Neuronal stem cell (in vitro differentiated cells): ENCODE results near the gene UNC13B.

Source experiments
- DNase-seq: peaks from one replicate; pipeline ENCODE4 v3.0.0-alpha.2; 2013; ENCODE audit warnings: low spot score
- H2AFZ ChIP-seq: one replicate; pipeline ENCODE4 v1.6.1; 2013; ENCODE audit warnings: mild to moderate bottlenecking, low read length, inconsistent platforms
- H2AK5ac ChIP-seq: 2 replicates; pipeline ENCODE4 v1.6.1; 2013; ENCODE audit warnings: low read depth, mild to moderate bottlenecking, inconsistent platforms, low read length, moderate library complexity, mixed read lengths
- H2BK120ac ChIP-seq: 2 replicates; pipeline ENCODE4 v1.6.1; 2013; ENCODE audit warnings: low read depth, mild to moderate bottlenecking, inconsistent platforms, low read length, moderate library complexity, mixed read lengths
- H2BK12ac ChIP-seq: one replicate; pipeline ENCODE4 v1.6.1; 2013; ENCODE audit warnings: low read length, inconsistent platforms
- H2BK15ac ChIP-seq: 2 replicates; pipeline ENCODE4 v1.6.1; 2013; ENCODE audit warnings: mild to moderate bottlenecking, low read length, inconsistent platforms, mixed read lengths
- H2BK5ac ChIP-seq: one replicate; pipeline ENCODE4 v1.6.1; 2013; ENCODE audit warnings: inconsistent platforms, mild to moderate bottlenecking, low read length, moderate library complexity
- H3K14ac ChIP-seq: one replicate; pipeline ENCODE4 v1.6.1; 2013; ENCODE audit warnings: low read length, inconsistent platforms
- H3K18ac ChIP-seq: 2 replicates; pipeline ENCODE4 v1.6.1; 2013; ENCODE audit warnings: low read length, inconsistent platforms
- H3K23ac ChIP-seq: 2 replicates; pipeline ENCODE4 v1.6.1; 2013; ENCODE audit warnings: low read depth, mild to moderate bottlenecking, mixed read lengths, low read length, inconsistent platforms; ENCODE audit not compliant: poor library complexity
- H3K27ac ChIP-seq: replicated peaks from 3 replicates; pipeline ENCODE4 v1.5.1; 2013; ENCODE audit warnings: low read length, inconsistent platforms
- H3K27me3 ChIP-seq, 3 experiments: 2 replicates each; pipeline ENCODE4 v1.6.1; 2013; ENCODE audit warnings: low read length in 3 of 3, mild to moderate bottlenecking in 2 of 3, inconsistent platforms in 1 of 3, low read depth in 1 of 3, mixed read lengths in 1 of 3, moderate library complexity in 1 of 3; ENCODE audit not compliant: control insufficient read depth in 3 of 3, insufficient read depth in 3 of 3
- H3K36me3 ChIP-seq, 2 donors: replicated peaks in 1 of 2; 2 replicates each; pipeline ENCODE4 v1.6.1; 2013; ENCODE audit warnings: low read length in 2 of 2; ENCODE audit not compliant: control insufficient read depth in 2 of 2, insufficient read depth in 2 of 2
- H3K4ac ChIP-seq: 2 replicates; pipeline ENCODE4 v1.6.1; 2013; ENCODE audit warnings: inconsistent platforms, mild to moderate bottlenecking, low read length, moderate library complexity
- H3K4me1 ChIP-seq, 2 donors: 1 replicate in 1 of 2; 2 replicates in 1 of 2; pipeline ENCODE4 v1.6.1; 2013; ENCODE audit warnings: low read length in 2 of 2, low read depth in 1 of 2; ENCODE audit not compliant: control insufficient read depth in 2 of 2, insufficient read depth in 1 of 2
- H3K4me2 ChIP-seq: one replicate; pipeline ENCODE4 v1.6.1; 2013; ENCODE audit warnings: mild to moderate bottlenecking, low read length, inconsistent platforms; ENCODE audit not compliant: insufficient read depth, poor library complexity, severe bottlenecking
- H3K4me3 ChIP-seq, 2 donors: 2 replicates each; pipeline ENCODE4 v1.5.1; 2013; ENCODE audit warnings: low read length in 2 of 2, mild to moderate bottlenecking in 2 of 2, inconsistent platforms in 1 of 2, moderate library complexity in 1 of 2
- H3K79me1 ChIP-seq: one replicate; pipeline ENCODE4 v1.6.1; 2013; ENCODE audit warnings: low read depth, mild to moderate bottlenecking, inconsistent platforms, low read length, moderate library complexity
- H3K9ac ChIP-seq: one replicate; pipeline ENCODE4 v1.6.1; 2013; ENCODE audit warnings: mild to moderate bottlenecking, low read depth, low read length, inconsistent platforms; ENCODE audit not compliant: poor library complexity
- H3K9me3 ChIP-seq, 2 donors: replicated peaks in 1 of 2; 2 replicates each; pipeline versions ENCODE3 to v1.6.1; 2013; ENCODE audit warnings: low read length in 2 of 2, mild to moderate bottlenecking in 2 of 2, inconsistent platforms in 1 of 2, low read depth in 1 of 2, mixed read lengths in 1 of 2, moderate library complexity in 1 of 2; ENCODE audit not compliant: control insufficient read depth in 2 of 2, insufficient read depth in 1 of 2
- H4K8ac ChIP-seq: one replicate; pipeline ENCODE4 v1.6.1; 2013; ENCODE audit warnings: low read depth, mild to moderate bottlenecking, inconsistent platforms, low read length, moderate library complexity
- H4K91ac ChIP-seq: one replicate; pipeline ENCODE4 v1.6.1; 2013; ENCODE audit warnings: low read length, low read depth, mild to moderate bottlenecking, inconsistent platforms; ENCODE audit not compliant: poor library complexity
- WGBS, 2 donors: extraction: QIAGEN DNeasy Blood & Tissue Kit; methylation state at CpG; one replicate each; pipeline ENCODE4 v1.1.7; 2013; ENCODE audit warnings: missing lambda C conversion rate in 2 of 2, mixed read lengths in 1 of 2; ENCODE audit not compliant: insufficient read length in 2 of 2, insufficient replicate concordance in 1 of 2; ENCODE audit errors: extremely low coverage in 2 of 2; 5-methylcytosine and 5-hydroxymethylcytosine counted together

The UNC13B gene

DNA sequence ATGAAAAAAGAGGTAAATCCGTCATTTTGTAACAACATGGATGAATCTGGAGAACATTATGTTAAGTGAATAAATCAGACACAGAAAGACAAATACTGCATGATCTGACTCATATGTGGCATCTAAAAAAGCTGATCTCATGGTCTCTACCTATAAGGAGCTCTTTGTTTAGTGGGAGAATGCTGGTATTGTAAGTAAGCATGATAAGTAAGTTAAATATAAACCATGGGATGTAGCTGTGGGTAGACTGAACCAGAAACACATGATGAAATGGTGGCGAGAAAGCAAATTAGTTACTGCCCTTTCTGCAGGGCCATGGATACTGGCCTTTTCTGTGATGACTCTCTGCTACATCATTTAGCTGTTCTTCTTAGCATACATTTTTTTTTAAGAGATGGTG is 261.7 kb downstream of the UNC13B start:
- no peak overlapping the region for H3K14ac ChIP-seq
- no peak overlapping the region for H3K4ac ChIP-seq
- H3K27ac ChIP-seq, result no peak overlapping the region
- H2AK5ac ChIP-seq, result no peak overlapping the region
- no peak overlapping the region for H3K18ac ChIP-seq
- H2BK12ac ChIP-seq, result no peak overlapping the region
- H3K23ac ChIP-seq, result no peak overlapping the region
- H3K36me3 ChIP-seq, result no peaks in the 10 kb centered on the region
- no peak overlapping the region for H2BK15ac ChIP-seq
- no peak overlapping the region for H4K91ac ChIP-seq
- H3K9me3 ChIP-seq, result no peaks in the 10 kb centered on the region
- DNase-seq, result no peak
- H3K9ac ChIP-seq, result no peak overlapping the region
- no peak overlapping the region for H3K4me3 ChIP-seq
- H2AFZ ChIP-seq, result no peak overlapping the region
- peaks cover 0 to 16% (median 0%) of the 10 kb centered on the region in 3 experiments for H3K27me3 ChIP-seq
- no peak overlapping the region for H2BK120ac ChIP-seq
- no peak overlapping the region for H3K4me2 ChIP-seq
- WGBS, 2 donors, result no CpG with 5 or more reads among the region's 2 CpGs
- no peak overlapping the region for H4K8ac ChIP-seq
- no peak overlapping the region for H2BK5ac ChIP-seq
- H3K79me1 ChIP-seq, result no peaks in the 10 kb centered on the region
- H3K4me1 ChIP-seq, result no peaks in the 10 kb centered on the region

DNA sequence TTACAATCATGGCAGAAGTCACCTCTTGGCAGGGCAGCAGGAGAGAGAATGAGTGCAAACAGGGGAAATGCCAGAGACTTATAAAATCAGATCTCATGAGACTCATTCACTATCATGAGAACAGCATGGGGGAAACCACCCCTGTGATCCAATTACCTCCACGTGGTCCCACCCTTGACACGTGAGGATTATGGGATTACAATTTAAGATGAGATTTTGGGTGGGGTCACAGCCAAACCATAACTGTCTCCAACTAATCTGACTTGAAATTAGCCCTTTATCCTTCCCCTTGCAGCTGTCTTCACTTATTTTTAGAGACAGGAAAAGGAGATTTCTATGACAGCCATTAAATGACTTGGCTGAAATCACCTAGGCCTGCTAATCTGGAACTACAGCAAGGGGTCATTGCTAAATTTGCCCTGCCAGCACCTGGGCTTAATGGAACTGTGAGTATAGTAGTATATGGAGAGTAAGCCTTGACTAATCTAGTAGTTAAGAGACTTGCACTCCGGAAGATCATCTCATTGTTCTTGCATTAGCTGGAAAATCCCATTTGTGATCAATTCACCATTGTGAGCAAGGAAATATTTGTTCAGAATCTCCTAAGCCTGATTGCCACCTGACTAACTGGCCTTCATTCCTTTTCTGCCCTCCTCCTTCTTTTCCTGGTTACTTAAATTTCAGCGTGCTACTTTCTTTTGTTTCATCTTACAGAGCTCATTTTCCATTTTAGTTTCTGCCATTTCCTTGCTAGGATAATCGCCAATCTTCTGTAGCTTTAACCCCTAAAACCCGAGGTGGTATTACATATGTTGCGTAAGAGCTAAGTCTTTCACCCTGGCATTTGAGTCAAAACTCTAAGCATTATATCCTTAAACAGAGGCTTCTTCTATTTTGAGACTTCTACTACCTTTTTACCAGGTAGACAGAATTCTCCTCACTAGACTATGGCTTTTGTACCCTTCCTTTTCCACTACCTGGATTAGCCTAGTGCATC is 262.8 kb downstream of the UNC13B start:
- Histone ChIP-seq H2BK12ac (no peak overlapping the region), H2BK15ac (no peak overlapping the region), H2BK120ac (no peak overlapping the region), H3K9me3 (no peaks in the 10 kb centered on the region), H3K4ac (no peak overlapping the region), H3K79me1 (no peaks in the 10 kb centered on the region), H4K91ac (no peak overlapping the region), H3K4me3 (no peak overlapping the region), H2AFZ (no peak overlapping the region), H3K14ac (no peak overlapping the region), H3K27me3 (peaks cover 0 to 16% (median 0%) of the 10 kb centered on the region in 3 experiments), H4K8ac (no peak overlapping the region), H2BK5ac (no peak overlapping the region), H3K4me1 (no peaks in the 10 kb centered on the region), H3K36me3 (no peaks in the 10 kb centered on the region), H3K18ac (no peak overlapping the region), H3K9ac (no peak overlapping the region), H2AK5ac (no peak overlapping the region), H3K27ac (no peak overlapping the region), H3K4me2 (no peak overlapping the region), H3K23ac (no peak overlapping the region)
- no CpG with 5 or more reads among the region's 7 CpGs for WGBS, 2 donors
- DNase-seq, result no peak

DNA sequence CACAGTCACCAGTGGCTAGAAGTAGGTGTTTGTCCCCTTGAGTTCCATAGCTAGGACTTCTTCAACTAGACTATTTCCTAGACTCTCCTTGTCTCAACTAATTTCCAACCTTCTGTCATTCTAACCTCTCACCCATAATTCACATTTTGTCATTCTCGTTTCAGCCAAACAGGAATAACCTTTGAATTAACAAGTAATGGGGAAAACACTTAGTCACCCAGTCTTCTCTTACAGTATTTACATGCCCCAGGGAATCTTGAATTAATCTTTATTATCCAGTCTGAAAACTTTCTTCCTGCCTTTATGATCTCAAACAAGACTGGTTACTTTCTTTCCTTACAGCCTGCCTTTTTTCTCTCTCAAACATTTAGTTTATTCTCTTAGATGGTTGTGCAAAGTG is 264.8 kb downstream of the UNC13B start:
- no peaks in the 10 kb centered on the region for H3K36me3 ChIP-seq
- H3K4ac ChIP-seq, result no peak overlapping the region
- no peak overlapping the region for H2AFZ ChIP-seq
- no peaks in the 10 kb centered on the region for H3K9me3 ChIP-seq
- DNase-seq, result no peak
- no peak overlapping the region for H2BK5ac ChIP-seq
- no peaks in the 10 kb centered on the region for H3K4me1 ChIP-seq
- H3K4me2 ChIP-seq, result no peak overlapping the region
- peaks cover 0 to 16% (median 0%) of the 10 kb centered on the region in 3 experiments for H3K27me3 ChIP-seq
- no peak overlapping the region for H3K4me3 ChIP-seq
- no peak overlapping the region for H3K9ac ChIP-seq
- no peak overlapping the region for H3K14ac ChIP-seq
- no CpG with 5 or more reads among the region's 1 CpG for WGBS, 2 donors
- H2BK12ac ChIP-seq, result no peak overlapping the region
- no peak overlapping the region for H2BK15ac ChIP-seq
- no peaks in the 10 kb centered on the region for H3K79me1 ChIP-seq
- H2AK5ac ChIP-seq, result no peak overlapping the region
- no peak overlapping the region for H2BK120ac ChIP-seq
- H3K18ac ChIP-seq, result no peak overlapping the region
- H4K8ac ChIP-seq, result no peak overlapping the region
- no peak overlapping the region for H4K91ac ChIP-seq
- H3K23ac ChIP-seq, result no peak overlapping the region
- H3K27ac ChIP-seq, result no peak overlapping the region

DNA sequence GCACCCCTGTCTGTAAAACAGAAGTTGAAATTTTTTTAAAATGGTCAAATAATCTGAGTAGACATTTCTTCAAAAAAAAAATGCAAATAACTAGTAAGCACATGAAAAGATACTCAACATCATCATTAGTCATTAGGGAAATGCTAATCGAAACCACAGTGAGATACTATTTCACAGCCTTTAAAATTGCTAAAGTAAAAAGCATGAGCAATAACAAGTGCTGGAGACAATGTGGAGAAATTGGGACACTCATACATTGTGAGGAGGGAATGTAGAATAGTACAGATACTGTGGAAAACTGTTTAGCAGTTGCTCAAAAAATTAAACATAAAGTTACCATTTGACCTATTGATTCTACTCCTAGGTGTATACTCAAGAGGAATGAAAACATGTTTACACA is 269.7 kb downstream of the UNC13B start:
- Histone ChIP-seq H3K14ac (no peak overlapping the region), H3K27ac (no peak overlapping the region), H3K36me3 (no peaks in the 10 kb centered on the region), H2BK12ac (no peak overlapping the region), H2AK5ac (no peak overlapping the region), H4K8ac (no peak overlapping the region), H3K9ac (no peak overlapping the region), H3K4me1 (no peaks in the 10 kb centered on the region), H2AFZ (no peak overlapping the region), H3K9me3 (no peaks in the 10 kb centered on the region), H3K18ac (no peak overlapping the region), H3K4me2 (no peak overlapping the region), H2BK5ac (no peak overlapping the region), H3K4ac (no peak overlapping the region), H3K27me3 (peaks cover 0 to 14% (median 0%) of the 10 kb centered on the region in 3 experiments), H4K91ac (no peak overlapping the region), H3K4me3 (no peak overlapping the region), H2BK120ac (no peak overlapping the region), H2BK15ac (no peak overlapping the region), H3K23ac (no peak overlapping the region), H3K79me1 (no peaks in the 10 kb centered on the region)
- no peak for DNase-seq
- WGBS, 2 donors, result no CpG with 5 or more reads among the region's 1 CpG
